CD4-positive, alpha-beta memory T cell (primary cell): ENCODE measurements around the gene NBEA. TPM values are rescaled to one million over a fixed set of nuclear protein-coding genes. Genes with fewer than 3 reads are reported as not detected.

Source experiments
- CTCF ChIA-PET: fragments of 350-600 bp; sonication (Branson Sonifier 250); formaldehyde crosslinking; loops from one replicate; lab custom pipeline; 2021; ENCODE audit warnings: inconsistent platforms; ENCODE audit not compliant: partially characterized antibody; lab: Charles Lee
- POLR2A ChIA-PET: fragments of 350-600 bp; sonication (Branson Sonifier 250); formaldehyde crosslinking; loops from one replicate; lab custom pipeline; 2021; ENCODE audit not compliant: partially characterized antibody; lab: Charles Lee
- DNase-seq, 5 donors: peaks; one replicate each; pipeline versions ENCODE4 v3.0.0 to v3.0.0-alpha.2; 2020 to 2022; ENCODE audit warnings: mixed read lengths in 1 of 5
- H3K27ac ChIP-seq: one replicate; pipeline ENCODE4 v1.7.0; 2013; ENCODE audit warnings: low read depth, low read length
- H3K27me3 ChIP-seq: 2 replicates; pipeline ENCODE4 v1.7.0; 2013; ENCODE audit warnings: mild to moderate bottlenecking, low read length, moderate library complexity; ENCODE audit not compliant: insufficient read depth
- H3K36me3 ChIP-seq: 2 replicates; pipeline ENCODE4 v1.7.0; 2013; ENCODE audit warnings: mild to moderate bottlenecking, low read length, moderate library complexity; ENCODE audit not compliant: insufficient read depth
- H3K4me1 ChIP-seq: 2 replicates; pipeline ENCODE4 v1.7.0; 2013; ENCODE audit warnings: mild to moderate bottlenecking, low read length, moderate library complexity; ENCODE audit not compliant: insufficient read depth
- H3K4me3 ChIP-seq, 2 donors: one replicate each; pipeline ENCODE4 v1.7.0; 2013; ENCODE audit warnings: low read length in 2 of 2, mild to moderate bottlenecking in 1 of 2
- H3K9me3 ChIP-seq, 2 donors: one replicate each; pipeline ENCODE4 v1.7.0; 2013; ENCODE audit warnings: low read length in 2 of 2, control low read depth in 1 of 2; ENCODE audit not compliant: control insufficient read depth in 1 of 2
- H3K27ac Mint-ChIP-seq, 7 donors: one replicate each; pipeline ENCODE4 v1.8.0; 2020 to 2021; ENCODE audit warnings: mixed read lengths in 7 of 7, mild to moderate bottlenecking in 6 of 7, inconsistent platforms in 3 of 7, moderate library complexity in 3 of 7
- H3K27me3 Mint-ChIP-seq, 2 donors: one replicate each; pipeline ENCODE4 v1.8.0; 2020 to 2021; ENCODE audit warnings: mixed read lengths in 2 of 2
- H3K36me3 Mint-ChIP-seq, 2 donors: one replicate each; pipeline ENCODE4 v1.8.0; 2020 to 2021; ENCODE audit warnings: mixed read lengths in 2 of 2, inconsistent platforms in 1 of 2, mild to moderate bottlenecking in 1 of 2
- H3K4me1 Mint-ChIP-seq, 4 donors: one replicate each; pipeline ENCODE4 v1.8.0; 2020 to 2021; ENCODE audit warnings: mixed read lengths in 4 of 4, mild to moderate bottlenecking in 1 of 4
- H3K4me3 Mint-ChIP-seq, 8 donors: one replicate each; pipeline ENCODE4 v1.8.0; 2020 to 2021; ENCODE audit warnings: mixed read lengths in 8 of 8, mild to moderate bottlenecking in 7 of 8, moderate library complexity in 6 of 8, inconsistent platforms in 3 of 8
- H3K9me3 Mint-ChIP-seq, 8 donors: one replicate each; pipeline ENCODE4 v1.8.0; 2020 to 2021; ENCODE audit warnings: mixed read lengths in 8 of 8, mild to moderate bottlenecking in 5 of 8, inconsistent platforms in 3 of 8, moderate library complexity in 1 of 8
- intact Hi-C: fragments of 100-400 bp; cut with micrococcal nuclease; formaldehyde crosslinking; loops from one replicate; pipeline ENCODE4 v1.15.1; 2023
- polyA plus RNA-seq, 2 donors: library from polyadenylated mRNA; unstranded; fragments of 300-500 nt; fragmentation: Illumina TruSeq; gene quantifications; one replicate each; pipeline ENCODE4 v1.2.3, GENCODE V29; 2021
- total RNA-seq, 2 experiments: library from RNA; stranded (reverse); gene quantifications; one replicate each; pipeline ENCODE4 v1.2.3, GENCODE V29; 2021

Gene NBEA
- total and polyA plus RNA-seq, 4 experiments from 2014 or later: 0.48 to 1.8 (median 1.1) TPM

- no peaks in the 10 kb centered on the region for H3K27me3 Mint-ChIP-seq
- intact Hi-C loops: loop anchor here (10.0 kb wide), 1 partner anchor 1350 kb away; the partner anchor contains the start of gene RFC3
- H3K27me3 ChIP-seq: no peaks in the 10 kb centered on the region
- H3K27ac Mint-ChIP-seq: peak overlapping the region in 1 of 7 donors; percentile 62
- CTCF ChIA-PET: interaction anchor here (0.7 kb wide), 1 partner anchor 1841 kb away, joined by 3 read pairs; no protein-coding TSS in a partner anchor
- no peaks in the 10 kb centered on the region for H3K36me3 Mint-ChIP-seq
- no peak for DNase-seq
- H3K36me3 ChIP-seq: no peaks in the 10 kb centered on the region
- H3K4me3 ChIP-seq: no peak overlapping the region
- H3K4me1 ChIP-seq: peaks cover 4% of the 10 kb centered on the region
- H3K9me3 ChIP-seq: no peaks in the 10 kb centered on the region
- POLR2A ChIA-PET: no interaction called here
- no peak overlapping the region for H3K4me3 Mint-ChIP-seq
- peaks cover 0 to 2% (median 0%) of the 10 kb centered on the region in 8 donors for H3K9me3 Mint-ChIP-seq
- peaks cover 0 to 5% (median 4%) of the 10 kb centered on the region in 4 donors for H3K4me1 Mint-ChIP-seq
- no peak overlapping the region for H3K27ac ChIP-seq
Measured at GRCh38 chr13:35165205-35165604, 223.1 kb downstream of the NBEA start.

- POLR2A ChIA-PET: no interaction called here
- Histone ChIP-seq H3K27ac (no peak overlapping the region), H3K4me1 (no peaks in the 10 kb centered on the region), H3K4me3 (no peak overlapping the region), H3K27me3 (no peaks in the 10 kb centered on the region), H3K36me3 (no peaks in the 10 kb centered on the region), H3K9me3 (no peaks in the 10 kb centered on the region)
- no peaks in the 10 kb centered on the region for H3K36me3 Mint-ChIP-seq
- no peak overlapping the region for H3K4me3 Mint-ChIP-seq
- H3K27ac Mint-ChIP-seq: no peak overlapping the region
- H3K4me1 Mint-ChIP-seq: no peaks in the 10 kb centered on the region
- DNase-seq: no peak
- no peaks in the 10 kb centered on the region for H3K27me3 Mint-ChIP-seq
- CTCF ChIA-PET: no interaction called here
- no peaks in the 10 kb centered on the region for H3K9me3 Mint-ChIP-seq
- intact Hi-C loops: no loop called here
Measured at GRCh38 chr13:35179494-35179893, 237.4 kb downstream of the NBEA start.

- CTCF ChIA-PET: no interaction called here
- intact Hi-C loops: no loop called here
Measured at GRCh38 chr13:35179920-35180663, 238.0 kb downstream of the NBEA start.

DNA sequence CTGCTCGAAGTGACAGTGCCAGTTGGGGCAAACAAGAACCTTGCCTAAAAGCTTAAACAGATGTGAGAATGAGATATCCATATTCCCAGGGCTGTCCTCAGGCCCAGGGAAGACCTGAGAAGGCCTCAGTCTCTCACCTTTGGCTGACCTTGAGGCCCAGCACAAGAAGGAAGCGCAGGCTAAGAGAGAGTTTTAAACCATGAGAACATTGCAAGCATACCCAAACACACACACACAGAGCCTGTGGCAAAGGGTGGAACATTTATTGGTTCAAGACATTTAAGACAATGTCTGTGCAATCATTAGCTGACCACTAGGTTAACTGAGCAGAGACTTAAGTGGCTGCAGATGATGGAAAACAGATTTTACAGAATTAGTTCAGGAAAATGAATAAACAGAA, 248.2 kb downstream of the NBEA start:
- Mint-ChIP-seq H3K27ac (no peak overlapping the region), H3K36me3 (peaks cover 0 to 4% of the 10 kb centered on the region in 2 donors), H3K27me3 (no peaks in the 10 kb centered on the region), H3K9me3 (peaks cover 0 to 8% (median 2%) of the 10 kb centered on the region in 8 donors), H3K4me3 (no peak overlapping the region), H3K4me1 (no peaks in the 10 kb centered on the region)
- H3K27me3 ChIP-seq: no peaks in the 10 kb centered on the region
- intact Hi-C loops: no loop called here
- no peaks in the 10 kb centered on the region for H3K36me3 ChIP-seq
- H3K9me3 ChIP-seq: no peaks in the 10 kb centered on the region
- no peaks in the 10 kb centered on the region for H3K4me1 ChIP-seq
- CTCF ChIA-PET: no interaction called here
- no peak overlapping the region for H3K27ac ChIP-seq
- no peak overlapping the region for H3K4me3 ChIP-seq
- peak in 1 of 5 donors; percentile 0 for DNase-seq
- POLR2A ChIA-PET: no interaction called here

More at GRCh38 chr13:35179920-35180663, 238.0 kb downstream of the NBEA start:
- Histone ChIP-seq H3K9me3 (no peaks in the 10 kb centered on the region), H3K4me3 (no peak overlapping the region), H3K27me3 (no peaks in the 10 kb centered on the region), H3K36me3 (no peaks in the 10 kb centered on the region), H3K27ac (no peak overlapping the region), H3K4me1 (no peaks in the 10 kb centered on the region)
- POLR2A ChIA-PET: no interaction called here
- Mint-ChIP-seq H3K27ac (no peak overlapping the region), H3K27me3 (no peaks in the 10 kb centered on the region), H3K4me1 (no peaks in the 10 kb centered on the region), H3K9me3 (no peaks in the 10 kb centered on the region), H3K4me3 (no peak overlapping the region), H3K36me3 (no peaks in the 10 kb centered on the region)
- DNase-seq: no peak

DNA sequence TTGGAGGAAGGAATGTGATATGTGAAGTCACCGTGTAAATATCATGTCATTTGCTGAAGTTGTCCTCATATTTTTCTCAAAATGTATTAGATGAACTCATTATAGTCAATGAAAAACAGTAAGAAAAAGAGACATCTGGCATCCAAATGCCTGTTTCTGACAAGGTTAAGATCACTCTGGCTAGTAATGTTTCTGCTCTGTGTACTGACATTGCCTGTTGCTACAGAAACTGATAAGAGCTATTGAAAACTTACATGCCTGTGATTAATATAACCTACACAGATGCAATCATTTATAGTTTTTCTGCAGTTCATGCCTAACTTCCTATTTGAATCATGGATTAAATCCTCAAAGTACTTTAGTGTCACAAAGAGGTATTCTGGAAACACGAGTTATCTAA, 249.8 kb downstream of the NBEA start:
- no peaks in the 10 kb centered on the region for H3K36me3 ChIP-seq
- H3K4me3 ChIP-seq: no peak overlapping the region
- Mint-ChIP-seq H3K9me3 (peaks cover 0 to 8% (median 2%) of the 10 kb centered on the region in 8 donors), H3K4me1 (no peaks in the 10 kb centered on the region), H3K27ac (no peak overlapping the region), H3K27me3 (no peaks in the 10 kb centered on the region), H3K4me3 (no peak overlapping the region), H3K36me3 (no peaks in the 10 kb centered on the region)
- intact Hi-C loops: no loop called here
- no peaks in the 10 kb centered on the region for H3K4me1 ChIP-seq
- no peak overlapping the region for H3K27ac ChIP-seq
- H3K27me3 ChIP-seq: no peaks in the 10 kb centered on the region
- DNase-seq: no peak
- CTCF ChIA-PET: no interaction called here
- H3K9me3 ChIP-seq: no peaks in the 10 kb centered on the region
- POLR2A ChIA-PET: no interaction called here

DNA sequence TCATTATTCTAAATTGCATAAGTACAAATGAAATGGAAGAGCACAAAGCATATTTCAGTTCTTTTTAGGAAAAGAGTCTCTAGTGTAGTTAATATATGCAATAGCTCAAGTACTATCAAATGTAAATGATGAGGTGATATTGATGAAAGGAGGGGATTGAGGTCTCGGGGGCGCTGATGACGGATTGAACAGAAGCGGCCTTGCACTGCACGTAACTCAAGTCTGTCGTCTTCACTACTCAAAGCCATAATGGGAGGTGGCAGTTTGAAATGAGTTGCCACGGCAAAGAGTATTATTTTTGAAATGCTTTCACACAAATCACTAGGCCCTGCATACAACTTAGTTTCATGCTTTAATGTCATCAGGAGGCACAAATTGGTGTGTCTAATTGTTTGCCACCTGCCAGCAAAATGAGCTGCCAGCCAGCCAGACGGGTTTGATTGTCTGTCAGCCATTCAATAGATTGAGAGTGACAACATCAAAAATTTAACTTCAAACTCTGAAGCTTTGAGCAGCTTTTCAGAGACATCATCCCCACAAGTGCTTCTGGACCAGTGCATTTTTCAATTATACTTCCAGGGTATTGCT, 256.6 kb downstream of the NBEA start:
- Mint-ChIP-seq H3K4me3 (no peak overlapping the region), H3K4me1 (no peaks in the 10 kb centered on the region), H3K27me3 (no peaks in the 10 kb centered on the region), H3K36me3 (no peaks in the 10 kb centered on the region), H3K27ac (no peak overlapping the region), H3K9me3 (peaks cover 0 to 5% (median 0%) of the 10 kb centered on the region in 8 donors)
- intact Hi-C loops: no loop called here
- Histone ChIP-seq H3K27ac (no peak overlapping the region), H3K4me3 (no peak overlapping the region), H3K27me3 (no peaks in the 10 kb centered on the region), H3K9me3 (no peaks in the 10 kb centered on the region), H3K36me3 (no peaks in the 10 kb centered on the region), H3K4me1 (no peaks in the 10 kb centered on the region)
- POLR2A ChIA-PET: no interaction called here
- DNase-seq: no peak
- CTCF ChIA-PET: no interaction called here

DNA sequence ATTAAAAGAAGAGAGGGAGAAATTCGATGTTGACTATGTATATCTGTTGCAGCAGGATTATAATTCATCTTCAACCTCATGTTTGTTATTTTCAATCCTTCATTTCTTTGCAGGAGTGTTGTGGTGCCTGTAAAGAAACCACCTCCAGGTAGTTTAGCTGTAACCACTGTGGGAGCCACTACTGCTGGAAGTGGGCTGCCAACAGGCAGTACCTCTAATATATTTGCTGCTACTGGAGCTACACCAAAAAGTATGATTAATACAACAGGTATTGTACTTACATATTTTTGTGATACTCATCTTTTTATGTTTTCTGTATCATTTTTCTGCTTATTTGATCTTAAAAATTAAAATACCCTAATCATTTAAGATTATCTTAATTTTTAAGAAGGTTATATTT, 266.5 kb downstream of the NBEA start:
- POLR2A ChIA-PET: no interaction called here
- Mint-ChIP-seq H3K27me3 (no peaks in the 10 kb centered on the region), H3K27ac (no peak overlapping the region), H3K9me3 (peaks cover 0 to 2% (median 0%) of the 10 kb centered on the region in 8 donors), H3K4me1 (no peaks in the 10 kb centered on the region), H3K36me3 (no peaks in the 10 kb centered on the region), H3K4me3 (peak overlapping the region in 1 of 8 donors; percentile 31)
- no peak for DNase-seq
- Histone ChIP-seq H3K4me3 (no peak overlapping the region), H3K9me3 (no peaks in the 10 kb centered on the region), H3K27me3 (no peaks in the 10 kb centered on the region), H3K27ac (no peak overlapping the region), H3K4me1 (no peaks in the 10 kb centered on the region), H3K36me3 (no peaks in the 10 kb centered on the region)
- intact Hi-C loops: no loop called here
- CTCF ChIA-PET: no interaction called here
